Hematopoietic multipotent progenitor cell treated with erythropoietin and hydrocortisone succinate and interleukin-3 and kit ligand, for 4 days (in vitro differentiated cells): ENCODE measurements around the gene FRYL.
"Not testable (repeated sequence)": the region's sequence is repeated elsewhere in the genome, so short reads cannot be mapped to it uniquely, and the experiment has no call there.

ENCODE experiments used
- DNase-seq: peaks from one replicate; pipeline ENCODE4 v3.0.0-alpha.2; 2015

FRYL gene

GRCh38 chr4:48693856-48694574 is 86.1 kb downstream of the FRYL start:
- no peak for DNase-seq

- no peak for DNase-seq
Observed at GRCh38 chr4:48692897-48693296, 87.2 kb downstream of the FRYL start.

GRCh38 chr4:48692044-48692443 is 88.0 kb downstream of the FRYL start:
- DNase-seq = no peak

GRCh38 chr4:48688953-48689352 is 91.1 kb downstream of the FRYL start:
- DNase-seq = no peak

GRCh38 chr4:48687313-48688051 is 92.6 kb downstream of the FRYL start:
- DNase-seq = no peak

GRCh38 chr4:48686369-48686768 is 93.7 kb downstream of the FRYL start:
- DNase-seq = no peak

- DNase-seq = peak; percentile 87
Observed at GRCh38 chr4:48683784-48684666, 96.1 kb downstream of the FRYL start.

- DNase-seq = not testable (repeated sequence)
Observed at GRCh38 chr4:48682870-48683269, 97.2 kb downstream of the FRYL start.

GRCh38 chr4:48681856-48682255 is 98.2 kb downstream of the FRYL start:
- DNase-seq = peak; percentile 79

- DNase-seq = peak; percentile 84
Observed at GRCh38 chr4:48680848-48681568, 99.1 kb downstream of the FRYL start.

GRCh38 chr4:48673537-48673936 is 106.5 kb downstream of the FRYL start:
- DNase-seq = no peak

- no peak for DNase-seq
Observed at GRCh38 chr4:48670587-48670986, 109.5 kb downstream of the FRYL start.

- no peak for DNase-seq
Observed at GRCh38 chr4:48669086-48669485, 111.0 kb downstream of the FRYL start.

- no peak for DNase-seq
Observed at GRCh38 chr4:48668254-48669017, 111.6 kb downstream of the FRYL start.

GRCh38 chr4:48667148-48667547 is 112.9 kb downstream of the FRYL start:
- DNase-seq = peak; percentile 68

- no peak for DNase-seq
Observed at GRCh38 chr4:48665555-48666186, 114.4 kb downstream of the FRYL start.

- DNase-seq = no peak
Observed at GRCh38 chr4:48664938-48665337, 115.1 kb downstream of the FRYL start.

GRCh38 chr4:48661391-48661790 is 118.7 kb downstream of the FRYL start:
- DNase-seq = no peak

- no peak for DNase-seq
Observed at GRCh38 chr4:48660347-48660746, 119.7 kb downstream of the FRYL start.

GRCh38 chr4:48654015-48654664 is 125.9 kb downstream of the FRYL start:
- no peak for DNase-seq
